ENCODE results near the gene SLC15A1. TPM values are rescaled to one million over a fixed set of nuclear protein-coding genes. Genes with fewer than 3 reads are reported as not detected.

Gene SLC15A1
- total RNA-seq, 2 donors from 2014 or later: 0.53 to 0.81 TPM

GRCh38 chr13:98787996-98788395, 35.5 kb upstream of the SLC15A1 start:
- Mint-ChIP-seq H3K9me3 (no peaks in the 10 kb centered on the region), H3K4me1 (no peaks in the 10 kb centered on the region), H3K4me3 (no peak overlapping the region), H3K27ac (no peak overlapping the region), H3K27me3 (ENCODE audit: insufficient read depth) (peaks cover 9% of the 10 kb centered on the region), H3K36me3 (ENCODE audit: low read depth) (no peaks in the 10 kb centered on the region)
- H3K9ac ChIP-seq (ENCODE audit: extremely low read depth, low read length, poor library complexity, severe bottlenecking): no peak overlapping the region
- no peaks in the 10 kb centered on the region for H3K9me3 ChIP-seq (ENCODE audit: control insufficient read depth, low read length)
- no peak overlapping the region for H3K4me3 ChIP-seq (ENCODE audit: low read length)
- WGBS, 2 experiments (ENCODE audit: insufficient coverage in 1 of 2, insufficient read length in 1 of 2): 90 to 94% methylated on average over 2 to 9 of the region's 9 CpGs
- DNase-seq: peak; percentile 22
- H3K36me3 ChIP-seq (ENCODE audit: control insufficient read depth, insufficient read depth, low read length): no peaks in the 10 kb centered on the region
- H3K27me3 ChIP-seq (ENCODE audit: control insufficient read depth, insufficient read depth, low read length, poor library complexity, severe bottlenecking): peaks cover 10% of the 10 kb centered on the region
- TF ChIP-seq CTCF (conservative IDR thresholded peaks at IDR 0.05): no peak
- H3K4me1 ChIP-seq (ENCODE audit: control insufficient read depth, insufficient read depth, low read length): no peaks in the 10 kb centered on the region
- no peak overlapping the region for H3K27ac ChIP-seq (ENCODE audit: low read depth, low read length)

- Histone ChIP-seq H3K9ac (ENCODE audit: extremely low read depth, low read length, poor library complexity, severe bottlenecking) (no peak overlapping the region), H3K36me3 (ENCODE audit: control insufficient read depth, insufficient read depth, low read length) (no peaks in the 10 kb centered on the region), H3K27me3 (ENCODE audit: control insufficient read depth, insufficient read depth, low read length, poor library complexity, severe bottlenecking) (peaks cover 10% of the 10 kb centered on the region), H3K4me3 (ENCODE audit: low read length) (no peak overlapping the region), H3K4me1 (ENCODE audit: control insufficient read depth, insufficient read depth, low read length) (no peaks in the 10 kb centered on the region), H3K9me3 (ENCODE audit: control insufficient read depth, low read length) (no peaks in the 10 kb centered on the region), H3K27ac (ENCODE audit: low read depth, low read length) (no peak overlapping the region)
- DNase-seq: peak; percentile 30
- H3K4me1 Mint-ChIP-seq: no peaks in the 10 kb centered on the region
- no peak overlapping the region for H3K4me3 Mint-ChIP-seq
- H3K36me3 Mint-ChIP-seq (ENCODE audit: low read depth): no peaks in the 10 kb centered on the region
- H3K27ac Mint-ChIP-seq: no peak overlapping the region
- peaks cover 9% of the 10 kb centered on the region for H3K27me3 Mint-ChIP-seq (ENCODE audit: insufficient read depth)
- TF ChIP-seq CTCF (conservative IDR thresholded peaks at IDR 0.05): no peak
- 90 to 98% methylated on average over 8 to 10 of the region's 10 CpGs for WGBS, 2 experiments (ENCODE audit: insufficient coverage in 1 of 2, insufficient read length in 1 of 2)
- no peaks in the 10 kb centered on the region for H3K9me3 Mint-ChIP-seq
These were observed 34.7 kb upstream of the SLC15A1 start for GRCh38 chr13:98787173-98787572.

- no peaks in the 10 kb centered on the region for H3K36me3 Mint-ChIP-seq (ENCODE audit: low read depth)
- Histone ChIP-seq H3K27ac (ENCODE audit: low read depth, low read length) (no peak overlapping the region), H3K4me1 (ENCODE audit: control insufficient read depth, insufficient read depth, low read length) (no peaks in the 10 kb centered on the region), H3K4me3 (ENCODE audit: low read length) (no peak overlapping the region), H3K27me3 (ENCODE audit: control insufficient read depth, insufficient read depth, low read length, poor library complexity, severe bottlenecking) (peaks cover 10% of the 10 kb centered on the region), H3K9ac (ENCODE audit: extremely low read depth, low read length, poor library complexity, severe bottlenecking) (no peak overlapping the region), H3K9me3 (ENCODE audit: control insufficient read depth, low read length) (no peaks in the 10 kb centered on the region), H3K36me3 (ENCODE audit: control insufficient read depth, insufficient read depth, low read length) (no peaks in the 10 kb centered on the region)
- H3K4me1 Mint-ChIP-seq: no peaks in the 10 kb centered on the region
- WGBS, 2 experiments (ENCODE audit: insufficient coverage in 1 of 2, insufficient read length in 1 of 2): 92 to 98% methylated on average over 7 of the region's 7 CpGs
- peaks cover 9% of the 10 kb centered on the region for H3K27me3 Mint-ChIP-seq (ENCODE audit: insufficient read depth)
- no peak for TF ChIP-seq CTCF (conservative IDR thresholded peaks at IDR 0.05)
- no peaks in the 10 kb centered on the region for H3K9me3 Mint-ChIP-seq
- H3K4me3 Mint-ChIP-seq: no peak overlapping the region
- no peak overlapping the region for H3K27ac Mint-ChIP-seq
- no peak for DNase-seq
These were observed 33.6 kb upstream of the SLC15A1 start for GRCh38 chr13:98786023-98786422.
